IPS-20b (cell line): ENCODE results near the gene TECPR1.

ENCODE experiments used
- H3K27ac ChIP-seq: one replicate; pipeline ENCODE4 v1.5.1; 2013; ENCODE audit warnings: low read length
- H3K27me3 ChIP-seq: 2 replicates; pipeline ENCODE4 v1.6.1; 2013; ENCODE audit warnings: mild to moderate bottlenecking, low read length, inconsistent platforms; ENCODE audit not compliant: insufficient read depth
- H3K36me3 ChIP-seq: 2 replicates; pipeline ENCODE4 v1.6.1; 2013; ENCODE audit warnings: low read depth, mild to moderate bottlenecking, inconsistent platforms, low read length, moderate library complexity; ENCODE audit not compliant: insufficient read depth
- H3K4me1 ChIP-seq: 2 replicates; pipeline ENCODE4 v1.6.1; 2013; ENCODE audit warnings: mild to moderate bottlenecking, control low read depth, inconsistent platforms, low read length, moderate library complexity; ENCODE audit not compliant: insufficient read depth
- H3K4me3 ChIP-seq: 2 replicates; pipeline ENCODE4 v1.5.1; 2013; ENCODE audit warnings: mild to moderate bottlenecking, low read length, inconsistent platforms
- H3K9ac ChIP-seq: 2 replicates; pipeline ENCODE4 v1.6.1; 2013; ENCODE audit warnings: low read depth, mild to moderate bottlenecking, inconsistent platforms, low read length, moderate library complexity
- H3K9me3 ChIP-seq: 2 replicates; pipeline ENCODE4 v1.6.1; 2013; ENCODE audit warnings: mild to moderate bottlenecking, low read depth, low read length, inconsistent platforms; ENCODE audit not compliant: insufficient read depth

The TECPR1 gene

GRCh38 chr7:98289333-98289875 is 37.4 kb upstream of the TECPR1 start:
- Histone ChIP-seq H3K36me3 (peaks cover 48% of the 10 kb centered on the region), H3K4me1 (peaks cover 2% of the 10 kb centered on the region; the same call in 1 of the 2 replicates), H3K9me3 (no peaks in the 10 kb centered on the region), H3K4me3 (no peak overlapping the region), H3K27ac (no peak overlapping the region), H3K9ac (no peak overlapping the region), H3K27me3 (no peaks in the 10 kb centered on the region)

- H3K9me3 ChIP-seq = no peaks in the 10 kb centered on the region
- H3K27ac ChIP-seq = no peak overlapping the region
- 0 out of 2 replicates have a peak, but pooled peaks cover 2% of the 10 kb centered on the region for H3K4me1 ChIP-seq
- peaks cover 42% of the 10 kb centered on the region for H3K36me3 ChIP-seq
- H3K27me3 ChIP-seq = no peaks in the 10 kb centered on the region
- no peak overlapping the region for H3K9ac ChIP-seq
- H3K4me3 ChIP-seq = no peak overlapping the region
These were observed 36.2 kb upstream of the TECPR1 start for GRCh38 chr7:98288064-98288823.

GRCh38 chr7:98287486-98287959 is 35.5 kb upstream of the TECPR1 start:
- Histone ChIP-seq H3K4me3 (no peak overlapping the region), H3K36me3 (peaks cover 39% of the 10 kb centered on the region), H3K27ac (no peak overlapping the region), H3K27me3 (no peaks in the 10 kb centered on the region; the same call in 1 of the 2 replicates), H3K9ac (no peak overlapping the region), H3K9me3 (no peaks in the 10 kb centered on the region), H3K4me1 (peaks cover 5% of the 10 kb centered on the region; the same call in 1 of the 2 replicates)

- Histone ChIP-seq H3K27me3 (no peaks in the 10 kb centered on the region; the same call in 1 of the 2 replicates), H3K9ac (no peak overlapping the region), H3K36me3 (peaks cover 33% of the 10 kb centered on the region), H3K9me3 (no peaks in the 10 kb centered on the region), H3K27ac (no peak overlapping the region), H3K4me3 (no peak overlapping the region), H3K4me1 (peaks cover 7% of the 10 kb centered on the region; the same call in 1 of the 2 replicates)
These were observed 34.9 kb upstream of the TECPR1 start for GRCh38 chr7:98286701-98287485.

- no peaks in the 10 kb centered on the region; the same call in 1 of the 2 replicates for H3K27me3 ChIP-seq
- peaks cover 7% of the 10 kb centered on the region; the same call in 1 of the 2 replicates for H3K4me1 ChIP-seq
- H3K36me3 ChIP-seq = peaks cover 25% of the 10 kb centered on the region
- no peak overlapping the region for H3K27ac ChIP-seq
- no peak overlapping the region for H3K4me3 ChIP-seq
- H3K9ac ChIP-seq = no peak overlapping the region
- H3K9me3 ChIP-seq = no peaks in the 10 kb centered on the region
These were observed 34.1 kb upstream of the TECPR1 start for GRCh38 chr7:98286093-98286539.

- H3K9me3 ChIP-seq = no peaks in the 10 kb centered on the region
- H3K9ac ChIP-seq = no peak overlapping the region
- H3K27ac ChIP-seq = no peak overlapping the region
- peaks cover 7% of the 10 kb centered on the region; the same call in 1 of the 2 replicates for H3K4me1 ChIP-seq
- peaks cover 22% of the 10 kb centered on the region for H3K36me3 ChIP-seq
- H3K4me3 ChIP-seq = no peak overlapping the region
- no peaks in the 10 kb centered on the region; the same call in 1 of the 2 replicates for H3K27me3 ChIP-seq
These were observed 33.4 kb upstream of the TECPR1 start for GRCh38 chr7:98285157-98286092.

GRCh38 chr7:98284335-98285036 is 32.5 kb upstream of the TECPR1 start:
- H3K4me1 ChIP-seq = peaks cover 7% of the 10 kb centered on the region; the same call in 1 of the 2 replicates
- H3K27me3 ChIP-seq = no peaks in the 10 kb centered on the region; the same call in 1 of the 2 replicates
- H3K4me3 ChIP-seq = no peak overlapping the region
- peaks cover 19% of the 10 kb centered on the region for H3K36me3 ChIP-seq
- no peak overlapping the region for H3K9ac ChIP-seq
- no peak overlapping the region for H3K27ac ChIP-seq
- H3K9me3 ChIP-seq = no peaks in the 10 kb centered on the region

GRCh38 chr7:98283887-98284222 is 31.8 kb upstream of the TECPR1 start:
- H3K4me3 ChIP-seq = no peak overlapping the region

GRCh38 chr7:98283127-98283886 is 31.3 kb upstream of the TECPR1 start:
- peak overlapping the region; percentile 76; the same call in 1 of the 2 replicates for H3K4me3 ChIP-seq
- peaks cover 10% of the 10 kb centered on the region; the same call in 1 of the 2 replicates for H3K36me3 ChIP-seq
- H3K4me1 ChIP-seq = peaks cover 7% of the 10 kb centered on the region; the same call in 1 of the 2 replicates
- no peaks in the 10 kb centered on the region; the same call in 1 of the 2 replicates for H3K27me3 ChIP-seq
- H3K9ac ChIP-seq = no peak overlapping the region
- no peak overlapping the region for H3K27ac ChIP-seq
- no peaks in the 10 kb centered on the region for H3K9me3 ChIP-seq

More at GRCh38 chr7:98283887-98284222, 31.8 kb upstream of the TECPR1 start:
- Histone ChIP-seq H3K4me1 (peaks cover 7% of the 10 kb centered on the region; the same call in 1 of the 2 replicates), H3K27ac (no peak overlapping the region), H3K9ac (no peak overlapping the region), H3K36me3 (peaks cover 15% of the 10 kb centered on the region), H3K27me3 (no peaks in the 10 kb centered on the region; the same call in 1 of the 2 replicates), H3K9me3 (no peaks in the 10 kb centered on the region)

- peaks cover 7% of the 10 kb centered on the region; the same call in 1 of the 2 replicates for H3K4me1 ChIP-seq
- no peaks in the 10 kb centered on the region for H3K9me3 ChIP-seq
- H3K4me3 ChIP-seq = peak overlapping the region; percentile 76
- no peak overlapping the region for H3K27ac ChIP-seq
- no peaks in the 10 kb centered on the region; the same call in 1 of the 2 replicates for H3K27me3 ChIP-seq
- peak overlapping the region; percentile 77; the same call in 1 of the 2 replicates for H3K9ac ChIP-seq
- peaks cover 10% of the 10 kb centered on the region; the same call in 1 of the 2 replicates for H3K36me3 ChIP-seq
These were observed 30.7 kb upstream of the TECPR1 start for GRCh38 chr7:98282703-98283102.
